NAMALWA (cell line): ENCODE results near the gene AOPEP.
"Not testable (repeated sequence)": the region's sequence is repeated elsewhere in the genome, so short reads cannot be mapped to it uniquely, and the experiment has no call there.

ENCODE experiments used
- DNase-seq: peaks from one replicate; pipeline ENCODE4 v3.0.0-alpha.2; 2015; ENCODE audit warnings: low spot score

AOPEP gene

GRCh38 chr9:94965631-94966030, 239.1 kb downstream of the AOPEP start:
- DNase-seq = not testable (repeated sequence)

- DNase-seq = not testable (repeated sequence)
Measured at GRCh38 chr9:94966046-94966445, 239.5 kb downstream of the AOPEP start.

DNA sequence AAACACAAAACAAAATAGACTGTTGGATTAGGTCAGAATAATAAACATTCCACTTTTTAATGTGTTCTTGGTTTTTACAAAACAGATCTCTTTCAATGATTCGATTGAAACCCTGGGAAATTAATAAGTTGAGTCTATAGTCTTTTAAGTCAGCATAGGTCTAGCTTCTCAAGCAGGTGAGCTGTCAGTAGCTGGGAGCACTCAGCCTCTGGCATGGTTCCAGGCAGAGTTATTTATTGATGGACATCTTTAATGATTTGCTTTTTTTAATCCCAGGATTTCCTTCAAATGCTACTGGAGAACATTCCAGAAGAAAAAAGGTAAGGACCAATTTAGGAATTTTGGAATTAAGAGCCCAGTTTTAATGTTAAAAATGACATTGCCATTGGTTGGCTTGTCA, 241.0 kb downstream of the AOPEP start:
- no peak for DNase-seq

DNA sequence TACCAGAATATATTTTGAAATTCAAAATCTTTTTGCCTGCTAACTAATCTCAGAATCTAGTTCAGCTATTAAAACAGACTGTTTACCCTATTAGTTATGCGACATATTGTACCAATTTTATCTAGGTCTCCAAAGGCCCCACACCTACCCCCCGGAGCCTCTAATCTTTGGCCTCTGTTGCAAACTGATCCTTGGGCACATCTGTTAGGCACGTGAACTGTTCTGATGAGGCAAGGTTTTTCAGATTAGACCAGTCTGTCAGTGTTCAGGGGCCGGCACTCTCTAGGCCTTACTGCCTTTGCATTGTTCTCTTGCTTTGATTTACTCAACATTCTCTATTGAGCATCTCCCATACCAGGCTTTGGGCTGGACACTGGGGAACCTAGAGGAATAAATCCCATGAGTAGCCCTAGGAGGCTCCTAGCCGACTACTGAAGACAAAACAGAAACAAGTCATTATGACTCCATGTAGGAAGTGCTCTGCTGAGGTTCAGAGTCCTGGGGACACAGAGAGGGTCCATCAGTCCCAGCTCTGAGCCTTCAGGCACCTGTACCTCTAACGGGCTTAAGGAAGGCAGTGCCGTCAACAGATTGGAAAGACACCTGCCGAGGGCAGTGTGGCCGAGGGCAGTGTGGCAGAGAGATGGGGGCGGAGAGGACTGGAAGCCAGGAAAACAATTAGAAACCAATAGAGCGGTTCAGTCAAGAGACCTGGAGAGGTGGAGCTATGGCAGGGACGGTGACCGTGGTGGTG, 245.1 kb downstream of the AOPEP start:
- no peak for DNase-seq

DNA sequence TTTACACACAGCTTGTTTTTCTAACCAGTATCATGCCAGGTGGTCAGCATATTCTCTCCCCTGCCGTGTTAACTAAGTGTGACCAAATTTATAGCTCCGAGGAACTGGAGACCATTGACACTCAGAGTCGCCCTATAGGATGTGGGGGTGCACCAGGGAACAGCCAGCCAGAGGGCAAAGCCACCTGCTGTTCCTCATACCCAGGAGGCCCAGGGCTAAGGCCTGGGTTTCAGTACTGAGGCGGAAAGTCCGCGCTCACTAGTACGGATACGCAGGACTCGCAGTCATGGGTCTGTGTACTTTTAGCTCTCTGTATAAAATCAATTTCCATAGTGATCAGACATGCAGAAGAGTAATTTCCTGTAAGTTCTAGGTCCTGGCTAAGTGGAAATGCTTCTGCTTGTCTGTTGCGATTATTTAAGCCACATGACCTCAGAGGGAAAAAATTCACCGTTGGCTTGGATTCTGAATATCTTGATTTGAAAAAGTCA, 247.0 kb downstream of the AOPEP start:
- DNase-seq = no peak

GRCh38 chr9:94974154-94974879, 247.8 kb downstream of the AOPEP start:
- no peak for DNase-seq

DNA sequence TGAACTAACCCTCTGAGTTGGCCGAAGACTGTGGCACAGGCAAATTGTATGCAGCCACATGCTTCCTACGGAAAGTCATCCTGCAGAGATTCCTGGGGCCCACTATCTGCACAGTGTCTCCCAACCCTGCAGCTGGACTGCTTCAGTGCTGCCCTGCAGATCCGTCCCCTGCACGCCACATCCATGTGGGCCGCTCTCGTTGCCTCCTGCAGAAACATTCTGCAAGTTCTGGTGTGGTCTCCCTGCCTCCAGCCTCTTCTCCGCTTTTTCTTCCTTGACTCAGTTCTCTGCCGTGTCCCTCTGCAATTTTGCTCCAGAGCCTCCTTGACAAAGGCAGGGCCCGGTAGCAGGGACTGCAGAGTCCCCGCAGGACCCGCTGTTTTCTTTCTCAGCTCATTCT, 249.0 kb downstream of the AOPEP start:
- DNase-seq = no peak

DNA sequence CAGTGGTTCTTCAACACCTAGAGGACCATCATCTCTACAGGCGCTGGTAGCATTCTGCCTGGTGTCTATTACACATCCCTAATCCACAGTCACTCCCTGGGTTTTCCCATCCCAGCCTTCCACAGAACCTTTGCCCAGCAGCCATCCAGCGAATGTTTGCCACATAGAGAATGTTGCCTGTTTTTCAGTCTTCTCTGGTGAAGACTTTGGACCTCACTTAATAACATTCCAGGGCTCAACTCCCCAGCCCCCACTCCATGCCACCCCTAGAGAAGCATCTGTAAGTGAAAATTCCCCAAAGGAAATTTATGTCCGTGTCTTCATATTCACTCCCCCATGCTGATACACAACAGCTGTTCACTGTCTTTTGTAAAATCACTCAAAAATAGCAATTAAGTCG, 249.6 kb downstream of the AOPEP start:
- DNase-seq = no peak

- DNase-seq = no peak
Measured at GRCh38 chr9:94977416-94977815, 250.9 kb downstream of the AOPEP start.

DNA sequence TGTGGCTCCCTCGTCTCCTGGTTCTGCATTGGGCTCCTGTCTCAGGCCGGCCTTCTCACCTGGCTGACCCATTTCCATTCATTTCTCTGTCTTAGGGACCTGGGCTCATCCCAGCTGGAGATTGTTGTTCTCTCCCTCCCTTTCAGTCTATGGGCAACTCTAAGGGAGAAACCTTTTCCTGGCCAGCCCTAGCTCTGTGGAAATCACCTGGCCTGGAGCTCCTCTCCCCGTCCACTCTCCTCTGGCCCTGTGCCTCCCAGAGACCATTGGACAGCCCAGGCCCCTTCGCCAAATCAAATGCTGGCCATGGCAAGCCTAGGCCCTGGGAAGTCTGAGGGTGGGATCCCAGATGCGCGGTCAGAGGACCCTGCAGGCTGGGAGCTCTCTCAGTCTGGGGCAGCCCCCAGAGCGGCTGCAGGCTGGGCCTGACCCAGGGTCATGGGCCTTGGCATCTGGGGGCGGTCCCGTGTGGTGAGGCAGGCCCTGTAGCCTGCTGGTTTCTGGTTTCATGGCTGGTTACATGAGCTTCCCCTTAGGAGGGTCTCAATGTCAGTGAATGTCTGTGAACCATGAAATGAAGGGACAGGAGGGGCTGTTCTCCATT, 253.5 kb downstream of the AOPEP start:
- no peak for DNase-seq

DNA sequence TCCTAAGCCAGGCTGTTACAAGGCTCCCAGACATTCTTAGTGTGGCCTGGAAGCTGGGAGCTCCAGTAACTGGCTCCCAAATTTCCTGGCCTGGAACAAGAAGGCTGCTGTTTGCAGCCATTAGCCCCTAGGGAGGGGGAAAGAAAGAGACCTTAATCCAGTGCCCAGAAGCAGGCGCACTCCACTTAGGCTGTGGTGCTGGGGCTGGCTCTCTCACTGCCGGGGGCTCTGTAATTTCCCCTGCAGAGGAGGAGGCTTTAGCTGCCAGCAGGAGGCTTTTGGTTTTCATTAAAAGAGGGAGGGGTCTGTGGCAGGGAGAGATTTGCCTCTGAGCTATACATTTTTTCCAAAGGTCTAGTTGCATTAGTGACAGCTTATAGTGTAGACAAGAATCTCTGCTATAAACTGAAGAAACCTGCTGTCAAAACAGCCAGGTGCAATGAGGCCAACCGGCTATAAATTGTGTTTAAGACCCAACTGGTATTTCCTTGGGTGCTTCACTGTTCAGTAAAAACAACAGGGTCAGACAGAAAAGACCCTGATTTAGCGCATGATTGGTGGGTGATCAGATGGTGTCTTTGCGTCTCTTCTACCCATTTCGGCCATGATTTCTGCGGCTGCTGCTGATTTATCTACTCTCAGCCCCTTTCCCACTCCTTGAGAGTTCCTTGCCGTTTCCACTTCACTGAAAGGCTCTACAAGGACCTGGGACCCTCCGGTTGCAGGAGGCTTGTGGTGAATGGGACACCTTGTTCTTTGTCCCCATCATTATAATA, 254.6 kb downstream of the AOPEP start:
- no peak for DNase-seq

DNA sequence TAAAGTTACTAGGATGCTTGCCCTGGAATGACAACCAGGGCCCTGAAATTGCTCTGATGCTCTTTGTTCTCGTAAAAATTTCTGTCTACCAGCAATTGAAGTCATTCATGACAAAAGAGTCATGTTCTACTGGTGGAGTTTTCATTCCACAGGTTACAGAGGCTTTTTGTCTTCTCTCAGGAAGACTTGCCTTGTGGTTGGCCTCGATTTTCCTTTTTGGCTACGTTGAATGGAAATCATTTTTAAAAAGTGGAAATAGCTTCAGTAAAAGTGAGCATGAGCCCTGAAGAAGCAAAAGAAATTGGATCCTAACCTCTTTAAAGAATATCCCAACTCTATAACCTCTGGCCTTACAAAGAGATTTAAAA, 255.2 kb downstream of the AOPEP start:
- DNase-seq = no peak

- no peak for DNase-seq
Measured at GRCh38 chr9:94982211-94982610, 255.7 kb downstream of the AOPEP start.

DNA sequence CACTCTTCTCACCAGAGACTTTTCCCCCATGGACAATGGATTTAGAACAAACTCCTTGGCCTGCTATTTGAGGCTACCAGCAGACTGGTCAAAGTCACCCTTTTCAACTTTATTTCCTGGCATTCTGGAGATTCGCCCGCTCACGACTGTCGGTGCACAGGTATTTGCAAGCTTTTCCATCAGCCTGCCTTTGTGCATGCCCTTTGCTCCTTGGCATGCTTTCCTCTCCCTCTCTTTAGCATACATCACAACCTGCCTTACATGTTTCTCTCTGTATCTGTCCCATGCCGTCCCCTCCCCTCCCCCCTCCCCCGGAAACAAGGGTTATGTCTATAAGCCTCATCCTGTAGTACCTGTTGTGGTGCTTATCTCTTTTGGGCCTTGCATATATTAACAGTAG, 257.1 kb downstream of the AOPEP start:
- no peak for DNase-seq

DNA sequence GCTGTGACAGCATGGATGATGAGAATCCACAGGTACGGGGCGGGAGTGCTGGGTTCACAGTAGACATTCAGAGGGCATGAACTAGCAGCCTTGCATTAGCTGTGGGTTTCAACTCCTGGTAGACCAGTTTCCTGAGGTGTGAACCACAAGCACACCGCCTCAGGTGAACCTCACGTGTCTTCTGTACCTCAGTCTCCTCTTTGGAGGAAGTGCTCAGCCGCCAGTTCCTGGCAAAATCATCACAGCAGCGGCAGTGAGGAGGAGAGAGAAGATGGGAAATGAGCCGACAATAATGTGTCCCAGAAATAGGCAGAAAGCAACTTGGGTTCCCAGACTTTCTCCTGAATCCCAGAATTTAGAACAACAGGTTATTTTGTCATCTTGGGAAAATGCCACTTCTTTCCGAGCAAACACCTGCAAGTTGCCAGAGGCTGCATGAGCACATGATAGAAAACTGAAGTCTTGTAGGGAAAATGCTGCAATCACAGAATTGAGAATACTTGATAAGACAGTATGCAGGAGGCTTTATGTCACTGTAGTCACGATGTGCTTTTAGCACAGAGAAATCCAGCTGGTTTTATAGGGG, 258.5 kb downstream of the AOPEP start:
- DNase-seq = no peak

- no peak for DNase-seq
Measured at GRCh38 chr9:94985649-94986048, 259.1 kb downstream of the AOPEP start.

DNA sequence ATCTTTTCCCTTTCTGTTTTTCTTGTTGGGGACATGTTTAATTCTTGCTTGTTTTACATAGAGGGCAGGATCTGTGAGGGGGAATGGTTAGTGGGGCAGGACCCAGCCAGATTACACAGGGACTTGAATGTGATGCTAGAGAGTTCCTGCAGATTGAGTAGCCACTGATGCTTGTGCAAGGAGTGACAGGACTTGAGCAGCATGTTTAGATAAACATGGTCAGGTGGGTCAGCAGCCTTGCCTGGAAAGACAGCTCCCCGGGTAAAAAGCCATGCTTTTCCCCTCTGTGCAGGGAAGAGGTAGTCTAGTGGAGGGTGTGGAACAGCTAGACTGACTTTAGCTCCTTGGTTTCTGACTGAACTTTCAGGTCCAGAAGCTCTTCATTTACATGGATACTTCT, 261.2 kb downstream of the AOPEP start:
- DNase-seq = no peak

GRCh38 chr9:94990897-94991561, 264.5 kb downstream of the AOPEP start:
- DNase-seq = no peak

GRCh38 chr9:94991961-94992907, 265.7 kb downstream of the AOPEP start:
- DNase-seq = no peak

DNA sequence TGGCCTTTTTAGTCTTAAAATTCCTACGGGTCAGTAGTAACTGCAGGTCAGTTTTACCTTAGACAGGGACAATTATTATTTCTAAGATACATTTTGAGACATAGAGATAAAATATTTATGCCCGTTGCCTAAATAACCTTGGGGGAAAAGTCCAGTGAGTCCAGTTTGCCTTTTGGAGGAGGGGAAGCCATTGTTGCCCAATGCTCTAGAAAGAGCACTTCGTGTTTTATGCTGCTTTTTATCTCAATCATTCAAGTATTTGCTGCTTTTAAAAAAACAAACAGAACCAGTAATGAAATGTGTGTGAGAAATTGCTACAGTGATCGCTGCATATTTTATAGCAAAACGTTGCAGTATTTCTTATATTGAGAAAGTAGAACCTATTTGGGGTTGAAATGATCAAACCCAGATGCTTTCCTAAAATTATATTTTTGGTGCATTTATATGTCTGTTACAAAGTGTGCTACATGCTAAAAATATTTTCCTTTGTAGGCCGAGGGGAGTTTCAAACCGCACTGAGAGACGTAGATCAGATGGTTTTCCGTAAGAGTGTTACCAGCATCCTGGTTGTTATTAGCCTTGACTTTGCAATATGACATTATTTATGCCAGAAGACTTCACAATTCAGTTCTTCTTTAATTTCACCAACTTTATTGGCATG, 266.8 kb downstream of the AOPEP start:
- DNase-seq = no peak
